HG03460 (cell line): ENCODE results near the gene NME1.
"Not testable (repeated sequence)": the region's sequence is repeated elsewhere in the genome, so short reads cannot be mapped to it uniquely, and the experiment has no call there.

ENCODE experiments used
- ATAC-seq: cut with Tn5 transposase; IDR thresholded peaks from one replicate; pipeline ENCODE4 v1.9.1; 2021; ENCODE audit not compliant: unreplicated experiment

NME1 gene

GRCh38 chr17:51153210-51154072, at the start of gene NME1:
NME1 (plus strand) TSS chr17:51153559; CDS start chr17:51155655, 2,096 bp downstream.
- ATAC-seq: peak; percentile 88

DNA sequence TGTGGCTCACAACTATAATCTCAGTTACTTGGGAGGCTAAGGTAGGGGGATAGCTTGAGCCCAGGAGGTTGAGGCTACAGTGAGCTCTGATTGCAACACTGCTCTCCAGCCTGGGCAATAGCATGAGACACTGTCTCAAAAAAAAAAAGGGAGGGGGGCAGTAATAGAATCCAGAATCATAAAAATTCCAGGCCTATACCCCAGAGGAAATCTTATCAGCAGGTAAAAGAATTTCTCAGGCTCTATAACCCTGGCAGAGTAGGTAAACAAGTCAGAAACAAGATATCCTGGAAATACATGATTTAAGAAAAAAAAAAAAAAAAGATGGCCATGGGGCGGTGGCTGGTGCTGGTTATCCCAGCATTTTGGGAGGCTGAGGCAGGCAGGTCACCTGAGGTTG, 45.6 kb upstream of the NME1 start:
- ATAC-seq: no peak

DNA sequence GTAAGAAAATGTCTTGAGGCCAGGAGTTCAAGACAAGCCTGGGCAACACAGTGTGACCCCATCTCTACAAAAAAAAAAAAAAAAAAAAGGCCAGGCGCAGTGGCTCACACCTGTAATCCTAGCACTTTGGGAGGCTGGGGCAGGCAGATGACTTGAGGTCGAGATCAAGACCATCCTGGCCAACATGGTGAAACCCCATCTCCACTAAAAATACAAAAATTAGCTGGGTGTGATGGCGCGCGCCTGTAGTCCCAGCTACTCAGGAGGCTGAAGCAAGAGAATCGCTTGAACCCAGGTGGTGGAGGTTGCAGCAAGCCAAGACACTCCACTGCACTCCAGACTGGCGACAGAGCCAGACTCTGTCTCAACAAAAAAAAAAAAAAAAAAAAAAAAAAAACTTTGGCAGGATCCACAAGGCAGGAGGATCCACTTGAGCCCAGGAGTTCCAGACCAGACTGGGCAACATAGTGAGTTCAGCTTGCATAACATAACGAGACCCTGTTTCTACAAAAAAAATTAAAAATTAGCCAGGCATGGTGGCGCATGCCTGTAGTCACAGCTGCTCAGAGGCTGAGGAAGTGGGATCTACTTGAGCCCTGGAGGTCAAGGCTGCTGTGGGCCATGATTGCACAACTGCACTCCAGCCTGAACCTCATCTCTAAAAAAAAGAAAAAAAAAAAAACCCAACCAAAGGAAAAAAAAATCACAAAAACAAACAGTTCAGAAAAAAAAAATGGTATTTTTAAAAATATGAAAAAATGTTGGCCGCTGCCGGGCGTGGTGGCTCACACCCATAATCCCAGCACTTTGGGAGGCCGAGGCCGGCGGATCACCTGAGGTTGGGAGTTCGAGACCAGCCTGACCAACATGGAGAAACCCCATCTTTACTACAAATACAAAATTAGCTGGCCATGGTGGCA, 40.8 kb upstream of the NME1 start:
- ATAC-seq: peak; percentile 65

DNA sequence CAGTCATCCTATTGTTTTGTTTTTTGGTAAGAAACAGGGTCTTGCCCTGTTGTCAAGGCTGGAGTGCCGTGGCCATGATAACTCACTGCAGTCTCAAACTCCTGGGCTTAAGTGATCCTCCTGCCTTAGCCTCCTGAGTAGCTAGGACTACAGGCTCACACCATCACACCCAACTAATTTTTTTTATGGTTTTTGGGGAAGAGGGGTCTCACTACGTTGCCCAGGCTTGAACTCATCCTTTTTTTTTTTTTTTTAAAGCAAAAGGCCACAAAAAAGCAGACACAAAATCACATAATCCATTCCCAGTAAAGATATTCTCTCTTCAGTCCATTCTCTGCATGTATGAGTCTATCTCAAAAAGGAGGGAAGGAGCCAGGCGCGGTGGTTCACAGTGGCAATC, 38.2 kb upstream of the NME1 start:
- no peak for ATAC-seq

- no peak for ATAC-seq
Observed at GRCh38 chr17:51118330-51119195, 34.8 kb upstream of the NME1 start.

DNA sequence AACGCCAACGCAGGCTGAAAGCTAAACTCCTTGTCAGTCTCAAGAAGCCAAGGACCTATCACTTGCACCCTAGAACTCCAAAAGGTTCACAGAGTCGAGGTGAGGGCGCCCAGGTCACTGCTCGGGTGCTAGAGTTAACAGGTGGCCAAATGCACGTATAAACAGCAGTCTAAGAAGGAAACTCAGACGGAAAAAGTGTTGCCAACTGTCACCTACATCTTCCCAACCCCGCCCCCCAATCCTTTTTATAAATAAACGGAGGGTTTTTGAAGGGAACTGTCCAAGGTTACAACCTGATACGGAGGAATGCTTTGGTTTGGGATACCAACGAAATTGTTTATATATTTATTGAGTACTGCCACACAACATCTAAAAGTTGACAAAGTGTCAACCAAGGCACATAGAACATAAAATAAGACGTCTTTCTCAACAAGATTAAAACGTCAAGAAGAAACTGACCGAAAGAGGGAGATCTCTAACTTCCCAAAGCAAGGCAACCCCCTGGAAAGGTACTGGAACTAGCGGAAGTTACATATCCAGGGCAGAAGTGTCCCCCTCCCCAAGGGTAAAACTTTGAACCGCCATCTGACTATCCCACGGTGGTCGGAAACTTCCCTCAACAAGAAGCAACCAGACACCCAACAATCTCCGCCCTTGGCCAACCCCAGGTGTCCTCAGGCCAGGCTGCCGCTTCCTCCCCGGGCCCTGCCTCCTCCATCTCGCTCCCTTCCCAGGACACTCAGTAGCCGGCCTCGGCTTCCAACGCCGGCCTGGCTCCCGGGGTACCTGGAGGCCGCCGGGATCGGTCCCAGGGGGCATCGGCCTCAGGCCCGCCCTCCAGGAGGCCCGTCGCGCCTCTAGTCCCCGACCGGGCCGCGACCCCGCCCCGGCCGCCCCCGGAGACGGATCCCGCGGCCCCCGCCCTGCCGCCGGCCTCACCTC, 33.7 kb upstream of the NME1 start:
- peak; percentile 18 for ATAC-seq

GRCh38 chr17:51120357-51120738, 33.0 kb upstream of the NME1 start:
- peak; percentile 34 for ATAC-seq

DNA sequence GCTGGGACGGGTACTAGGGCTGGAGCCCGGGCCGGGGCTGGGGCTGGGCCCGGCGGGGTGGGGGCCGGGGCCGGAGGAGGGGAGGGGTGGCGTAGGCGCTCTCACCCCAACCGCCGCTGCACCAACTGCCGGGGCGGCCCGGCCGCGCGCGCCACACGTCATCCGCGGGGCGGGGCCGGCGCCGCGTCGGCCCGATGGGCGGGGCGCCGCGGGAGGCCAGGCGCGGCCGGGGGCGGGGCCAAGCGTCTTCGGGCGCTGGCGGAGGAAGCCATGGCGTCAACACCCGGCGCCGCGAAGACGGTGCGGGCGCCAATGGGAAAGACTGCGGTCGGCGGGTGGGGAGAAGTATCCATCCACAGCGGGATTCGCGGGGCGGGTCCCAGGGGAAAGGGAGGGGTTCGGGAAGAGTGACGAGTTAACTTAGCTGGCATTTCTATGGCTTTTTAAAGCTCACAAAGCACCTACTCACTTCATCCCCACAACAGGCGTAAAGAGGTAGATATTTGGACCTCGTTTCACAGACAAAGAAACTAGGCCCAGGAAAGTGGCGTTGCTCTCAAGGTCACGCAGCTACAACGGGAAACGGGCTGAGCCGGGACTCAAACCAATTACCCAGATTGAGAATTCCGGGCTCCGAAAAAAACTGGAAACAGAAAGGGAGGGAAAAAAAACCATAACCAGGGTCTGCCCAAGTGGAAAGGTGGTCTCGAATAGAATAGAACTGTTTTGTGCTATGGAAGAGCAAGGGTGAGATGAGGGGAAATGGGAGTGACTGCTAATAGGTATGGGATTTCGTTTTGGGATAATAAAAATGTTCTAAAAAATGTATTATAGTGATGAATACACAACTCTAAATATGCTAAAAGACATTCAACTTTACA, 32.4 kb upstream of the NME1 start, which contains the start of gene SPAG9:
Gene SPAG9 (minus strand): TSS at position 130 of the 881 bp plus-strand sequence. CDS start 212 bp downstream, outside the sequence.
- peak; percentile 65 for ATAC-seq

DNA sequence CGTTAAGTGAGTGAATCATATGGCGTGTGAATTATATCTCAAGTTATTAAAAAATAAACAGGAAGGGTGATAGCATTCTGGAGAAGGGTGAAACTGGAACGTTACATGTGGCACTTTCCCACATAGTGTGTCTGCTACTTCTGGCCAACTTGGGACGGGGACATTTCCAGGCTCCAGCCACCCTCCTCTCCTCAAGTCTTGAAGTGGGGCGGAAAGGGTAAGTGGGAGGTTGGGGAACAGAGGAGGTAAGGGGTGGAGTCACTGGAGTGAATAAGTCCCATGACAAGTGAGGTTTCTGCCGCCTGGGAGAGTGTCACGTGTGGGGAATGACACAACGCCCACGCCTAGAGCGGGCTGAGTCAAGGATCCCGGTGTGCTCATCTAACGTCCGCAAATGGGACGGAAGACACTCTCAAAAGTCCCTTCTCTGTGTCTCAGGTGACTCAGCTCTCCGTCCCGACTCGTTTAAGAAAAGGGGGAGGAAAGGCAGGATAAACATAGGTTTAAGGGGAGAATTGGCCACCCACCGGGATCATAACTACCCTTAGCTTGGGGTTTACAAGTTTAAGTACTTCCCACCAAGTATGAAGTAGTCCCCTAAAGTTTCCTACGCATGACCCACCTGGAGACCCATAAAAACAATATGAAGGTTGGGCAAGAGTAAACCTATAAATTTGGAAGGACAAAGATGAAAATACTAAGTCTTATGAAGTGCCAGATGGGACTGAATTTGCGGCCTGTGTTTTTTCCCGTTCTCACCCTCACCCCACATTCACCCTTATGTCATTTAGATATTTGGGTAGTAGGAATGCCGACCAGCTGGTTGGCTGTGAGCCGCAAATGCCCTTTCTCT, 31.5 kb upstream of the NME1 start:
- ATAC-seq: peak; percentile 26

- ATAC-seq: not testable (repeated sequence)
Observed at GRCh38 chr17:51122473-51123115, 30.8 kb upstream of the NME1 start.

GRCh38 chr17:51124640-51125503, 28.5 kb upstream of the NME1 start:
- no peak for ATAC-seq

DNA sequence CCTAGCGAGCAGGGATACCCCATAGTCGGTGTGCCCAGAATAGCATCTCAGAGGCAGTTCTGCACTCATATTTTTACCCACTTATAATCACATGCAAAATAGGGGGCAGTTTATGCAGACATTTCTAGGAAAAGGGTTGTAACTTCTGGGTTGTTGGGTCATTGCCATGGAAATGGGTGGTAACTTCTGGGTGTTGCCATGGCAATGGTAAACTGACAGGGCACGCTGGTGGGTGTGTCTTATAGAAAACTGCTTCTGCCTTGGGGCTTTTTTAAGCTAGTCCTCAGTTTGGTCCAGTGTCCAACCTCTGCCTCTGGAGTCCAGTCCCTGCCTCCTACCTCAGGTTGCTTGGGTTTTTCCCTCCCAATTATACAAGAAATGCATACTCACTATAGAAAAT, 25.3 kb upstream of the NME1 start:
- ATAC-seq: no peak

- no peak for ATAC-seq
Observed at GRCh38 chr17:51132964-51133319, 20.4 kb upstream of the NME1 start.

DNA sequence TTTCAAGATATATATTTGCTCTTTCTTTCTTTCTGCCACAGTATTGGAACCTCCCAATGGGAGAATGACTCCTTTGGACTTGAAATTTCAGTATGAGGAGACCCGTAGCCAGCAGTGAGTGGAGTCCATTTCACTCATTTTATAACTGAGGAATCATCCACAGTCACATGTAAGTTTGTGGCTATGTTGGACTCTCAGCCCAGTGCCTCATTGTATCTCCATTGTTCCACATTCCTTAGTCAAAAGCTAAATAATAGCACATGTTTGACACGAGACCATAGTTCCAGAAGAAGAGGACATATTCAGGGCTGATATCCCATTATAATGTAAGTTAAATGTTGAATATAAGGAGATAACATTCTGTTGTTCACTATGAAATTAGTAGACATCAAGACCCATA, 20.0 kb upstream of the NME1 start:
- ATAC-seq: no peak

GRCh38 chr17:51135956-51136355, 17.4 kb upstream of the NME1 start:
- ATAC-seq: no peak

DNA sequence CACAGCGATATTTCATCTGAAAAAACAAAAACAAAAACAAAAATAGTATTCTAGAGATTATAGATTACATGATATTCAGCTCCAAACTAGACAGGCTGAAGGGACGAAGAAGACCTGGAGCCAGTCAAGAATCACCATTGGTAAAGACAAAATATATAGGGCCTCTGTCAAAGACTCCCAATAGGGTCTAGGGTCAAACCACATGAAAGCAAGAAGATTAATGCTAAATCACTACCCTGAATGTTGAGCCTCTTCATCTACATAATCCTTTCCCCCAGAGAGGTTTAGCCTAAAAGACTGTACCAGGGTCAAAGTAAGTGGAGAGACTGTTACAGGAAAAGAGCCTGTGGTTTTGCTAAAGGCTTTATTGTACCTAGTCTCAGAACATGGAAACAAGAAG, 10.8 kb upstream of the NME1 start:
- ATAC-seq: no peak
